GM08714 (cell line): ENCODE data around the gene OR7C1.

Experiments
- H3K4me3 ChIP-seq: fragments of 200-500 bp; sonication (Bioruptor generic); 2 replicates; pipeline ENCODE4 v1.5.1; 2014; ENCODE audit warnings: mild to moderate bottlenecking, low read length, inconsistent platforms
- ZNF274 ChIP-seq: IDR thresholded peaks from 2 replicates; pipeline ENCODE4 v1.6.1; 2012; ENCODE audit warnings: mild to moderate bottlenecking, low read depth, low read length

The OR7C1 gene

DNA sequence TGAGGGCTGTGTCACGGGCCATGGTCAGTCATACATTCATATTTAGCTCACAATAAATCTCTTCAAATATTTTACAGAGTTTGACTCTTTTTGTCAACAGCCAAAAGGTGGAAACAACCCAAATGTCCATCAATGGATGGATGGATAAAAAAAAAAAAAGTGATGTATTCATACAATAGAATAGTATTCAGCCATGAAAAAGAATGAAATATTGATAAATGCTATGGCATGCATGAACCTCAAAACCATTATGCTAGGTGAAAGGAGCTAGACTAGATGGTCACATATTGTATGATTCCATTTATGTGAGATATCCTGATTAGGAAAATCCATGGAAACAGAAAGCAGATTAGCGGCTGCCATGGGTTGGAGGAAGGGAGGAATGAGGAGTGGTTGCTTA is 72.9 kb downstream of the OR7C1 start:
- H3K4me3 ChIP-seq: no peak overlapping the region
- no peak for TF ChIP-seq ZNF274

DNA sequence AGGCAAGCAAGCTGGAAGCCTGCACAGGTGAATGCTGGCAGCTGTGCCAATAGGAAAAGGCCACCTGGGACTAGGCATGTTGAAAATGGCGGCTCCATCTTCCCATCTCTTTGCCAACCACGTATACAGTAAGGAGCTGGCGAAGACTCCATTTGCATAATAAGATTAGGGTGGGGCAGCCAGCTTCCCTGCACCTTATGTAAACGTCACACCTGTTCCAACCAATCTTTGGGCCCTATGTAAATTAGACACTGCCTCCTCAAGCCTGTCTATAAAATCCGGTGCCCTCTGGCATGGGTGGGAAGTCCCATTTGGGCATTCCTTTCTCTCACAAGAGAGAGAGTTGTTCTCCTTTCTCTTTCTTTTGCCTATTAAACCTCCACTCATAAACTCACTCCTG is 73.4 kb downstream of the OR7C1 start:
- no peak overlapping the region for H3K4me3 ChIP-seq
- TF ChIP-seq ZNF274: no peak

DNA sequence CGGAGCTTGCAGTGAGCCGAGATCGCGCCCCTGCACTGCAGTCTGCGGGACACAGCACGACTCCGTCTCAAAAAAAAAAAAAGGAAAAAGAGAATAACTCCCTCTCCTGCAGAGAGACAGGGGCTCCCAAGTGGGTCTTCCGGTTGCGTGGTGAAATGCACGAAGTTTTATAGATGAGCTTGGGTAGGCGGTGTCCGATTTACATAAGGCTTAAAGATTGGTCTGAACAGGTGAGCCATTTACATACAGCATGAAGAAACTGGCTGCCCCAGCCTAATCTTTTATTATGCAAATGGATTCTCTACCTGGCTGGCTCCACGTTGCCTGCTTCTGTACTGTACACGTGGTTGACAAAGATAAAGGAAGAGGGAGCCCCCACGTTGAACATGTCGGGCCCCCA is 76.2 kb downstream of the OR7C1 start:
- no peak for TF ChIP-seq ZNF274
- no peak overlapping the region for H3K4me3 ChIP-seq

- no peak for TF ChIP-seq ZNF274
- no peak overlapping the region for H3K4me3 ChIP-seq
These were observed 86.4 kb downstream of the OR7C1 start for GRCh38 chr19:14748601-14749000.
